IMR-90 (cell line): ENCODE measurements around the gene P4HA1. TPM values are rescaled to one million over a fixed set of nuclear protein-coding genes. Genes with fewer than 3 reads are reported as not detected.
"Not testable (repeated sequence)": the region's sequence is repeated elsewhere in the genome, so short reads cannot be mapped to it uniquely, and the experiment has no call there.

Source experiments
- ATAC-seq: fragments of 200-7000 bp; cut with Tn5 transposase; 2 replicates; pipeline ENCODE4 v1.9.1; 2020; ENCODE audit warnings: low read depth, mild to moderate bottlenecking, moderate library complexity
- BruUV-seq: library from RNA; stranded (reverse); fragments of 400-500 nt; replicated peaks from 2 replicates; lab custom pipeline; 2021; lab: Mats Ljungman, UMichigan
- CTCF ChIA-PET: fragments of 300-600 bp; formaldehyde crosslinking; extraction: SDS; loops from one replicate; lab custom pipeline; 2021; ENCODE audit warnings: antibody characterized with exemption; lab: Yijun Ruan, JAX
- POLR2A ChIA-PET: fragments of 300-600 bp; sonication (Branson Sonifier 250); formaldehyde crosslinking; loops from one replicate; lab custom pipeline; 2022; ENCODE audit warnings: antibody characterized with exemption; ENCODE audit not compliant: unreplicated experiment; lab: Charles Lee
- DNase-seq: peaks from one replicate; pipeline ENCODE4 v3.0.0; 2013
- H2AFZ ChIP-seq: replicated peaks from 2 replicates; pipeline ENCODE3; 2013; ENCODE audit warnings: low read length, mild to moderate bottlenecking; ENCODE audit not compliant: poor library complexity
- H2AK5ac ChIP-seq: 2 replicates; pipeline ENCODE4 v1.6.1; 2013; ENCODE audit warnings: low read depth, low read length, inconsistent platforms
- H2AK9ac ChIP-seq: replicated peaks from 2 replicates; pipeline ENCODE3; 2013; ENCODE audit warnings: mild to moderate bottlenecking, low read depth, low read length, moderate library complexity; ENCODE audit not compliant: poor library complexity
- H2BK120ac ChIP-seq: 2 replicates; pipeline ENCODE4 v1.6.1; 2013; ENCODE audit warnings: low read depth, low read length, inconsistent platforms
- H2BK15ac ChIP-seq: 3 replicates; pipeline ENCODE4 v1.6.1; 2013; ENCODE audit warnings: low read depth, low read length, inconsistent platforms
- H2BK20ac ChIP-seq: 2 replicates; pipeline ENCODE4 v1.6.1; 2013; ENCODE audit warnings: low read depth, mild to moderate bottlenecking, inconsistent platforms, low read length, moderate library complexity
- H2BK5ac ChIP-seq: 2 replicates; pipeline ENCODE4 v1.6.1; 2013; ENCODE audit warnings: mild to moderate bottlenecking, low read depth, low read length, inconsistent platforms; ENCODE audit not compliant: poor library complexity, severe bottlenecking
- H3K14ac ChIP-seq: replicated peaks from 2 replicates; pipeline ENCODE4 v1.6.1; 2013; ENCODE audit warnings: low read depth, low read length, inconsistent platforms
- H3K18ac ChIP-seq: 2 replicates; pipeline ENCODE4 v1.6.1; 2013; ENCODE audit warnings: low read depth, low read length, control low read depth
- H3K23ac ChIP-seq: 2 replicates; pipeline ENCODE4 v1.6.1; 2013; ENCODE audit warnings: low read depth, low read length, inconsistent platforms
- H3K27ac ChIP-seq: 2 replicates; pipeline ENCODE4 v1.5.1; 2013; ENCODE audit warnings: mild to moderate bottlenecking, control low read depth, low read length; ENCODE audit not compliant: insufficient read depth
- H3K27me3 ChIP-seq: 2 replicates; pipeline ENCODE4 v1.6.1; 2013; ENCODE audit warnings: low read length; ENCODE audit not compliant: control insufficient read depth, insufficient read depth
- H3K36me3 ChIP-seq: 2 replicates; pipeline ENCODE4 v1.6.1; 2013; ENCODE audit warnings: low read length, mixed read lengths; ENCODE audit not compliant: control insufficient read depth, insufficient read depth
- H3K4ac ChIP-seq: 2 replicates; pipeline ENCODE4 v1.6.1; 2013; ENCODE audit warnings: low read depth, low read length, inconsistent platforms
- H3K4me1 ChIP-seq: 2 replicates; pipeline ENCODE4 v1.6.1; 2013; ENCODE audit warnings: low read length, mixed read lengths; ENCODE audit not compliant: control insufficient read depth, insufficient read depth
- H3K4me2 ChIP-seq: 2 replicates; pipeline ENCODE4 v1.6.1; 2013; ENCODE audit warnings: low read depth, mild to moderate bottlenecking, control low read depth, low read length, moderate library complexity
- H3K4me3 ChIP-seq: 2 replicates; pipeline ENCODE4 v1.5.1; 2013; ENCODE audit warnings: low read depth, mild to moderate bottlenecking, control low read depth, low read length, moderate library complexity; ENCODE audit not compliant: insufficient read depth
- H3K56ac ChIP-seq: 2 replicates; pipeline ENCODE4 v1.6.1; 2013; ENCODE audit warnings: low read length, inconsistent platforms; ENCODE audit not compliant: insufficient read depth; ENCODE audit errors: extremely low read depth
- H3K79me1 ChIP-seq, 2 experiments: 2 replicates each; pipeline ENCODE4 v1.6.1; 2013; ENCODE audit warnings: low read length in 2 of 2, inconsistent platforms in 1 of 2, low read depth in 1 of 2
- H3K9ac ChIP-seq: 2 replicates; pipeline ENCODE4 v1.6.1; 2013; ENCODE audit warnings: low read depth, low read length, control low read depth
- H3K9me1 ChIP-seq: 2 replicates; pipeline ENCODE4 v1.6.1; 2013; ENCODE audit warnings: low read length, inconsistent platforms; ENCODE audit not compliant: insufficient read depth
- H3K9me3 ChIP-seq: 2 replicates; pipeline ENCODE4 v1.6.1; 2013; ENCODE audit warnings: low read length; ENCODE audit not compliant: control insufficient read depth, insufficient read depth
- H4K20me1 ChIP-seq: 2 replicates; pipeline ENCODE4 v1.6.1; 2013; ENCODE audit warnings: low read length, inconsistent platforms; ENCODE audit not compliant: insufficient read depth
- H4K5ac ChIP-seq: 2 replicates; pipeline ENCODE4 v1.6.1; 2013; ENCODE audit warnings: mild to moderate bottlenecking, low read depth, low read length, control low read depth
- H4K8ac ChIP-seq, 2 experiments: 2 replicates each; pipeline ENCODE4 v1.6.1; 2013; ENCODE audit warnings: low read depth in 2 of 2, low read length in 2 of 2, control low read depth in 1 of 2, inconsistent platforms in 1 of 2
- H4K91ac ChIP-seq: 2 replicates; pipeline ENCODE4 v1.6.1; 2013; ENCODE audit warnings: low read depth, low read length, inconsistent platforms; ENCODE audit not compliant: insufficient read depth
- MAFK ChIP-seq: IDR thresholded peaks from 2 replicates; pipeline ENCODE4 v1.6.1; 2012; ENCODE audit warnings: low read depth, low read length, improper control_type of control experiment
- WGBS, 2 experiments: methylation state at CpG; one replicate each; pipeline versions ENCODE4 v1.1.5 to v1.1.7; 2013; ENCODE audit warnings: missing lambda C conversion rate in 2 of 2; ENCODE audit not compliant: insufficient read length in 1 of 2; ENCODE audit errors: extremely low coverage in 2 of 2; 5-methylcytosine and 5-hydroxymethylcytosine counted together
- dilution Hi-C: fragments of 300-500 bp; cut with HindIII; formaldehyde crosslinking; loops from one replicate; pipeline ENCODE4 v1.14.3; 2018; ENCODE audit warnings: low sequenced_read_pairs; ENCODE audit not compliant: unreplicated experiment
- in situ Hi-C: fragments of 300-500 bp; cut with MboI; formaldehyde crosslinking; loops from 3 replicates; pipeline ENCODE4 v1.14.3; 2019; ENCODE audit warnings: low sequenced_read_pairs, inconsistent platforms, mixed read lengths
- intact Hi-C: fragments of 100-400 bp; cut with micrococcal nuclease; formaldehyde crosslinking; loops from 2 replicates; pipeline ENCODE4 v1.10.0; 2022
- polyA plus RNA-seq, 3 experiments: library from polyadenylated mRNA; depleted of rRNA; stranded (reverse); fragments of >200 nt; gene quantifications; 2 replicates each; pipeline ENCODE4 v1.2.3, GENCODE V29; 2012; ENCODE audit warnings: low replicate concordance in 1 of 3
- total RNA-seq: library from RNA; depleted of rRNA; stranded (reverse); fragments of >200 nt; gene quantifications from 2 replicates; pipeline ENCODE4 v1.2.3, GENCODE V29; 2012

Gene P4HA1
- total and polyA plus RNA-seq, 2 of the 4 experiments (the other 2 are of a cell fraction) = 178 to 241 TPM

GRCh38 chr10:73110345-73110849 lies 13.7 kb upstream of the P4HA1 start, which contains the start of gene NUDT13 (continued):
- TF ChIP-seq MAFK = no peak

GRCh38 chr10:73109248-73109652 lies 12.6 kb upstream of the P4HA1 start:
- H3K4ac ChIP-seq, H2BK20ac ChIP-seq, H4K20me1 ChIP-seq, H3K14ac ChIP-seq, H3K4me2 ChIP-seq, in situ Hi-C loops, H2BK5ac ChIP-seq, H3K9ac ChIP-seq, H4K91ac ChIP-seq, H4K8ac ChIP-seq, H2AK9ac ChIP-seq, H3K18ac ChIP-seq, H2BK15ac ChIP-seq, H3K56ac ChIP-seq, H3K4me3 ChIP-seq, H3K27ac ChIP-seq, ATAC-seq, intact Hi-C loops, DNase-seq, H3K36me3 ChIP-seq, H2BK120ac ChIP-seq, POLR2A ChIA-PET, H2AK5ac ChIP-seq, H3K9me1 ChIP-seq, dilution Hi-C loops, BruUV-seq, H3K4me1 ChIP-seq, H3K9me3 ChIP-seq, H3K27me3 ChIP-seq, H3K23ac ChIP-seq, H4K5ac ChIP-seq, H2AFZ ChIP-seq: not testable (repeated sequence)
- 83% methylated on average over 1 of the region's 4 CpGs; no CpG with 5 or more reads in 1 of the 2 experiments for WGBS, 2 experiments
- H3K79me1 ChIP-seq = peaks cover 0 to 12% of the 10 kb centered on the region in 2 experiments; a peak in 2 of 4 replicates
- peak; percentile 36; the same call in 1 of the 2 replicates for TF ChIP-seq MAFK
- CTCF ChIA-PET = interaction anchor here (0.7 kb wide), 1 partner anchor 12 kb away, joined by 6 read pairs; no protein-coding TSS in a partner anchor
